Gastrocnemius medialis (tissue), 4 donors: Measurements from ENCODE around the gene PTAFR. TPM values are rescaled to one million over a fixed set of nuclear protein-coding genes. Genes with fewer than 3 reads are reported as not detected.

Source experiments
- ATAC-seq, 2 donors: fragments of 150-250 bp; one replicate each; pipeline ENCODE4 v1.9.1; 2016
- DNase-seq, 2 donors: peaks; one replicate each; pipeline ENCODE4 v3.0.0-alpha.2; 2019
- H3K27ac ChIP-seq, 4 donors: fragments of 200-600 bp; sonication (generic); 1 replicate in 1 of 4; 2 replicates in 3 of 4; pipeline ENCODE4 v1.5.1; 2016 to 2018; ENCODE audit warnings: mild to moderate bottlenecking in 2 of 4, moderate library complexity in 1 of 4
- H3K27me3 ChIP-seq, 3 donors: fragments of 200-600 bp; sonication (generic) in 2 of 3; 1 replicate in 1 of 3; 2 replicates in 2 of 3; pipeline versions ENCODE4 v1.5.1 to v1.6.0; 2016 to 2019; ENCODE audit warnings: mild to moderate bottlenecking in 1 of 3, moderate library complexity in 1 of 3
- H3K36me3 ChIP-seq, 2 donors: fragments of 200-600 bp; sonication (generic) in 1 of 2; one replicate each; pipeline ENCODE4 v1.5.1; 2017 to 2018
- H3K4me1 ChIP-seq, 2 donors: fragments of 200-600 bp; sonication (generic) in 1 of 2; one replicate each; pipeline ENCODE4 v1.5.1; 2016 to 2017; ENCODE audit warnings: mild to moderate bottlenecking in 2 of 2
- H3K4me3 ChIP-seq, 4 donors: fragments of 200-600 bp; sonication (generic) in 3 of 4; 1 replicate in 1 of 4; 2 replicates in 3 of 4; pipeline ENCODE4 v1.5.1; 2016 to 2019; ENCODE audit warnings: mild to moderate bottlenecking in 2 of 4
- H3K9me3 ChIP-seq, 3 donors: fragments of 200-600 bp; sonication (generic) in 2 of 3; 1 replicate in 1 of 3; 2 replicates in 2 of 3; pipeline ENCODE4 v1.5.1; 2016 to 2019
- CTCF ChIP-seq, 5 experiments: fragments of 450-650 bp in 3 of 5; fragments of 200-600 bp in 2 of 5; sonication (generic) in 2 of 5; IDR thresholded peaks in 4 of 5; conservative IDR thresholded peaks in 1 of 5; 1 replicate in 4 of 5; 2 replicates in 1 of 5; pipeline ENCODE4 v1.5.1; 2016 to 2019; ENCODE audit warnings: antibody characterized with exemption in 5 of 5, mild to moderate bottlenecking in 3 of 5, moderate library complexity in 3 of 5
- POLR2A ChIP-seq, 2 donors: fragments of 450-650 bp; IDR thresholded peaks; one replicate each; pipeline ENCODE4 v1.6.1; 2017; ENCODE audit warnings: antibody characterized with exemption in 2 of 2, mild to moderate bottlenecking in 2 of 2, moderate library complexity in 2 of 2
- in situ Hi-C, 4 donors: fragments of 200-750 bp; cut with MboI; loops; one replicate each; pipeline versions ENCODE4 v1.15.0 to v1.8.0; 2017; ENCODE audit warnings: low sequenced_read_pairs in 4 of 4
- intact Hi-C: fragments of 100-400 bp; cut with DNase I; formaldehyde crosslinking; loops from one replicate; pipeline ENCODE4 v1.15.1; 2023; ENCODE audit warnings: low total_unique reads
- total RNA-seq, 4 donors: library from RNA; depleted of rRNA; stranded (reverse); fragments of >200 nt; gene quantifications; one replicate each; pipeline versions ENCODE4 v1.1.0 to v1.2.3, GENCODE V29; 2016

The PTAFR gene
- total RNA-seq, 4 donors from 2014 or later = 0.76 to 1.5 (median 0.97) TPM

GRCh38 chr1:28129150-28129549, 47.3 kb downstream of the PTAFR start:
- intact Hi-C loops = no loop called here
- Histone ChIP-seq H3K9me3 (no peaks in the 10 kb centered on the region), H3K27me3 (no peaks in the 10 kb centered on the region), H3K4me3 (no peak overlapping the region), H3K36me3 (no peaks in the 10 kb centered on the region), H3K27ac (no peak overlapping the region), H3K4me1 (no peaks in the 10 kb centered on the region)
- no peak for TF ChIP-seq POLR2A (IDR thresholded peaks at IDR 0.05)
- no peak for TF ChIP-seq CTCF (IDR thresholded peaks at IDR 0.05 in 4 of 5, conservative IDR thresholded peaks at IDR 0.05 in 1 of 5)
- peak; percentile 39 to 64 for ATAC-seq
- in situ Hi-C loops = no loop called here
- no peak for DNase-seq

DNA sequence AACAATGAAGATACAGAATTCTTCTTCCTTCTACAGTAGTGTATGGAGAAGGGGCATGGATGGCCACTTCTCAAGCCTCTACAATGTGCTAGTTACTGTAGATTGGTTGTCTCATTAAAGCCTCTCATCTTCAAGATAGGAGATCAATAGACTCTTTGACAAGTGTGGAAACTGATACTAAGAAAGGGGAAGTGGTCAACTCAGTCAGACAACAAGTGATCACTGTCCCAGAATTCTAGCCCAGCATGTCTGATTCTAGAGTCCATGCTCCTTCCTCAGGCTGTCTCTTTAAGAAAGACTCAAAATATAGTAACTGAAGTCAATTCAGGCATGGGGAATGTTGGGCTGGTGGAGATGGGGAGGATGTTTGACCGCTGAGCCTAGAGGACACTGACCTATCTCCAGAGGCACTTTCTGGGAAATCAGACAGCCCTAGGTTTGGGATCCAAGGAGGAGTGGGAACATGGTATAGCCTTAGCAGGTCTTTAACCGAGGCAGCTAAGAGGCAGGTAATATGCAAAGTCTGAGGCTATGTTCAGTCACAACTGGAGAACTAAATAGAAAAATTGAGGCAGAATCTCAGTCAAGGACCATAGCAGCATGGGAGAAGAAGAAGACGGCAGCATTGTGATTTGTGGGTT, 48.8 kb downstream of the PTAFR start:
- in situ Hi-C loops = no loop called here
- no peaks in the 10 kb centered on the region for H3K9me3 ChIP-seq
- H3K4me3 ChIP-seq = no peak overlapping the region
- H3K27me3 ChIP-seq = no peaks in the 10 kb centered on the region
- no peak for ATAC-seq
- peak overlapping the region in 1 of 4 donors; percentile 37 for H3K27ac ChIP-seq
- no peak for DNase-seq
- no peaks in the 10 kb centered on the region for H3K36me3 ChIP-seq
- intact Hi-C loops = no loop called here
- peaks cover 9 to 10% of the 10 kb centered on the region in 2 donors for H3K4me1 ChIP-seq
- TF ChIP-seq POLR2A (IDR thresholded peaks at IDR 0.05) = no peak
- no peak for TF ChIP-seq CTCF (IDR thresholded peaks at IDR 0.05 in 4 of 5, conservative IDR thresholded peaks at IDR 0.05 in 1 of 5)

DNA sequence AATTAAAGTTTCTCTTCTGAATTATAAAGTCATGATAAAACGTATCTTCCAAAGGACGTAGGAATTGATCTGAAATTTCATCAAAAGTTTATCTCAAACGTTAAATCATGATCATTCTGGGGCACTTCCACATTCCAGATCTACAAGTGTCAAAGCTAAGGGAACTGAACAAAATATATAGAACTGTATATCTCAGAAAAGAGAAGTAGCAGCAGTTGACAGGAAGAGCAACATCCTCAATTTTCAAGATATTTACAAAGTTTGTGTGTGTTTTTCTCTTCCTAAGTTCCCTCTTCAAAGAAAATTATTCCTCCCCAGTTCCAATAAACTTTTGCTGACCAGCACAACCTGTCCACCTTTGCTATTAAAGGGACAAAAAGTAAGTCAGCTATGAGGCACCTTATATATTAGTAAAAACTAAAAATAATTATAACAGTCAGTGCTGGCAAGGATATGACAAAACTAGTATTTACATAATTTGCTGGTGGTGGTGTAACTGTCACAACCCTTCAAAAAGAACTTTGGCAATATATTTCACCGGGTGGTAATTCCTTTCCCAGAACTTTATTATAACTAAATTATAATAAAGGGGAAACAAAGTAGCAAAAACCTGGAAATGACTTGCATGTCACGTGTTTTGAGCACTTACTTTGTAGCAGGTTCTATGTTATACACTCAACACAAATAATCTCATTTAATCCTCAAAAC, 49.6 kb downstream of the PTAFR start:
- peaks cover 10 to 11% of the 10 kb centered on the region in 2 donors for H3K4me1 ChIP-seq
- ATAC-seq = no peak

DNA sequence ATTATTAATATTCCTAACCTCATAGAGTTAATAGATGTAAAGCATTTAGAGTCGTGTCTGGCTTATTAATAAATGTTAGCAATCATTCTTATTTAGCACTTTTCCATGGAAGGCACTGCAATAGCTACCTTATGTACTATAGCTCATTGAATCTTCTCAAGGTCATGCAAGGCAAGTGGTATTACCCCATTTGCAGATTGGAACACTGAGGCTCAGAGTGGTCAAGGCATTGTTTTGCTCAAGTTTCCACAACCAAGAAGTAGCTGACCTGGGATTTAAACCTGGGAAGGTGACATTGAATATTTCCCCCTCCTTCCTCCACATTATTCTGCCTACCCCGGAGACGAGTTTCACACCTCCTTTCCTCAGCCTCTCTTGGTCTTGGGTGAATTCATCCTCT, 50.3 kb downstream of the PTAFR start:
- TF ChIP-seq CTCF (IDR thresholded peaks at IDR 0.05 in 4 of 5, conservative IDR thresholded peaks at IDR 0.05 in 1 of 5) (no peak), POLR2A (IDR thresholded peaks at IDR 0.05) (no peak)
- DNase-seq = no peak
- H3K9me3 ChIP-seq = no peaks in the 10 kb centered on the region
- intact Hi-C loops (no loop called here), in situ Hi-C loops (no loop called here)
- no peaks in the 10 kb centered on the region for H3K27me3 ChIP-seq
- no peaks in the 10 kb centered on the region for H3K36me3 ChIP-seq
- no peak overlapping the region for H3K27ac ChIP-seq
- peaks cover 10 to 11% of the 10 kb centered on the region in 2 donors for H3K4me1 ChIP-seq
- ATAC-seq = no peak
- H3K4me3 ChIP-seq = no peak overlapping the region

More for the DNA sequence above, 49.6 kb downstream of the PTAFR start:
- in situ Hi-C loops = no loop called here
- intact Hi-C loops = no loop called here
- no peak for DNase-seq
- H3K9me3 ChIP-seq = no peaks in the 10 kb centered on the region
- H3K36me3 ChIP-seq = no peaks in the 10 kb centered on the region
- TF ChIP-seq CTCF (IDR thresholded peaks at IDR 0.05 in 4 of 5, conservative IDR thresholded peaks at IDR 0.05 in 1 of 5) (no peak), POLR2A (IDR thresholded peaks at IDR 0.05) (no peak)
- no peak overlapping the region for H3K4me3 ChIP-seq
- peak overlapping the region in 1 of 4 donors; percentile 37 for H3K27ac ChIP-seq
- no peaks in the 10 kb centered on the region for H3K27me3 ChIP-seq
